ENCODE results near the gene ARHGEF12.
A peak's percentile ranks its signal among the peaks of the same experiment; 100 is the strongest.

ARHGEF12 gene

DNA sequence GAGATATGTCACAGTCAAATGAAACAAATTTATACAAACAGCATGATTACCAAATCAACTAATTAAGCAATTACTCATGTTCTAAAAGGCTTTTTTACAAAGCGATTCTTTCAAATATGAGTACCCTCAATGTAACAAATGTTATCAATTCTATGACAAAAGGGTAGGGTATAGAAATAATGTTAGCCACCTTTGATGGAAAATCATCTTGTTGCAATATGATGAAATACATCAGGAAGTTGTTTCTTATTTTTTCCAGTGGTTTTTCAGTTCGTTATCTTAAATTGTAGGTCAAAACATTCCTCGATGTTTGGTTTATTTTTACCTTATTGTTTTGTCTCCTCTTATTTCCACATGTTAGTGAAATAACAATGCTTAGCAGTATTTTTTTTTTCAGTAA lies 6.5 kb downstream of the ARHGEF12 start:
- Histone ChIP-seq H3K9me2 (replicated peaks; ENCODE audit: insufficient read depth, low read length) (no peaks in the 10 kb centered on the region), H3K4me3 (ENCODE audit: insufficient read depth, low read length, poor library complexity, severe bottlenecking) (no peak overlapping the region), H3K27ac (ENCODE audit: low read depth, low read length) (no peak overlapping the region), H3K79me2 (ENCODE audit: insufficient read depth, low read length) (no peaks in the 10 kb centered on the region), H2AFZ (ENCODE audit: low read depth, low read length, severe bottlenecking) (no peak overlapping the region), H3F3A (ENCODE audit: insufficient read depth) (peaks cover 4% of the 10 kb centered on the region; the same call in 1 of the 2 replicates), H3K36me3 (ENCODE audit: low read length) (no peaks in the 10 kb centered on the region), H3K9ac (ENCODE audit: low read length) (no peak overlapping the region), H4K20me1 (ENCODE audit: low read depth, low read length) (peaks cover 62% of the 10 kb centered on the region), H3K4me2 (ENCODE audit: low read depth, low read length, poor library complexity, severe bottlenecking) (no peak overlapping the region), H3K9me3 (ENCODE audit: insufficient read depth, low read length) (no peaks in the 10 kb centered on the region), H3K27me3 (ENCODE audit: low read length) (no peaks in the 10 kb centered on the region)
- TF ChIP-seq, protein P1, sequence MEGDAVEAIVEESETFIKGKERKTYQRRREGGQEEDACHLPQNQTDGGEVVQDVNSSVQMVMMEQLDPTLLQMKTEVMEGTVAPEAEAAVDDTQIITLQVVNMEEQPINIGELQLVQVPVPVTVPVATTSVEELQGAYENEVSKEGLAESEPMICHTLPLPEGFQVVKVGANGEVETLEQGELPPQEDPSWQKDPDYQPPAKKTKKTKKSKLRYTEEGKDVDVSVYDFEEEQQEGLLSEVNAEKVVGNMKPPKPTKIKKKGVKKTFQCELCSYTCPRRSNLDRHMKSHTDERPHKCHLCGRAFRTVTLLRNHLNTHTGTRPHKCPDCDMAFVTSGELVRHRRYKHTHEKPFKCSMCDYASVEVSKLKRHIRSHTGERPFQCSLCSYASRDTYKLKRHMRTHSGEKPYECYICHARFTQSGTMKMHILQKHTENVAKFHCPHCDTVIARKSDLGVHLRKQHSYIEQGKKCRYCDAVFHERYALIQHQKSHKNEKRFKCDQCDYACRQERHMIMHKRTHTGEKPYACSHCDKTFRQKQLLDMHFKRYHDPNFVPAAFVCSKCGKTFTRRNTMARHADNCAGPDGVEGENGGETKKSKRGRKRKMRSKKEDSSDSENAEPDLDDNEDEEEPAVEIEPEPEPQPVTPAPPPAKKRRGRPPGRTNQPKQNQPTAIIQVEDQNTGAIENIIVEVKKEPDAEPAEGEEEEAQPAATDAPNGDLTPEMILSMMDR (IDR thresholded peaks at IDR 0.05; ENCODE audit: insufficient read depth, low read length, poor library complexity, severe bottlenecking), result no peak
- no peak for TF ChIP-seq EZH2phosphoT487 (conservative IDR thresholded peaks at IDR 0.05; ENCODE audit: low read length)

DNA sequence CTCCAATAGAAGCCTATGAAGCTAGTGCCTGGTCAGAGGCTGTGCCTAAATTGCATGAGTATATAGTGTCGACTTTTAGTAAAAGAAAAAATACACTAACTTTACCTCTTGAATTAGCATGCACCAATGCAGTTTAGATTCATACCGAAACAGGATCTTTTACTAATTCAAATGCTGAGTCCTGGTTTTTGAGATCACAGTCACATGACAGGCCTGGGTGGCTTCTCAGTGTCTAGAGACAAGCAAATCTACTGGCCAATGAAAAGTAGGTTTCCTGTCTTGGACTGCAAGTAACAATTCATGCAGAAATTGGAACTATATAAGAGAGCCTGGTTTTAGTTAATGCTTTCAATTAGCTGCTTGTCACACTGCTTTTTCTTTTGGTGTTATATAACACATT lies 7.2 kb downstream of the ARHGEF12 start:
- Histone ChIP-seq H3K9me3 (ENCODE audit: insufficient read depth, low read length) (no peaks in the 10 kb centered on the region), H2AFZ (ENCODE audit: low read depth, low read length, severe bottlenecking) (no peak overlapping the region), H3K9ac (ENCODE audit: low read length) (no peak overlapping the region), H4K20me1 (ENCODE audit: low read depth, low read length) (peaks cover 59% of the 10 kb centered on the region), H3K27ac (ENCODE audit: low read depth, low read length) (no peak overlapping the region), H3K4me3 (ENCODE audit: insufficient read depth, low read length, poor library complexity, severe bottlenecking) (no peak overlapping the region), H3F3A (ENCODE audit: insufficient read depth) (0 out of 2 replicates have a peak, but pooled peaks cover 4% of the 10 kb centered on the region), H3K27me3 (ENCODE audit: low read length) (no peaks in the 10 kb centered on the region), H3K4me2 (ENCODE audit: low read depth, low read length, poor library complexity, severe bottlenecking) (no peak overlapping the region), H3K36me3 (ENCODE audit: low read length) (no peaks in the 10 kb centered on the region), H3K9me2 (replicated peaks; ENCODE audit: insufficient read depth, low read length) (no peaks in the 10 kb centered on the region), H3K79me2 (ENCODE audit: insufficient read depth, low read length) (no peaks in the 10 kb centered on the region)
- no peak for TF ChIP-seq EZH2phosphoT487 (conservative IDR thresholded peaks at IDR 0.05; ENCODE audit: low read length)
- TF ChIP-seq, protein P1 (IDR thresholded peaks at IDR 0.05; ENCODE audit: insufficient read depth, low read length, poor library complexity, severe bottlenecking), result no peak

DNA sequence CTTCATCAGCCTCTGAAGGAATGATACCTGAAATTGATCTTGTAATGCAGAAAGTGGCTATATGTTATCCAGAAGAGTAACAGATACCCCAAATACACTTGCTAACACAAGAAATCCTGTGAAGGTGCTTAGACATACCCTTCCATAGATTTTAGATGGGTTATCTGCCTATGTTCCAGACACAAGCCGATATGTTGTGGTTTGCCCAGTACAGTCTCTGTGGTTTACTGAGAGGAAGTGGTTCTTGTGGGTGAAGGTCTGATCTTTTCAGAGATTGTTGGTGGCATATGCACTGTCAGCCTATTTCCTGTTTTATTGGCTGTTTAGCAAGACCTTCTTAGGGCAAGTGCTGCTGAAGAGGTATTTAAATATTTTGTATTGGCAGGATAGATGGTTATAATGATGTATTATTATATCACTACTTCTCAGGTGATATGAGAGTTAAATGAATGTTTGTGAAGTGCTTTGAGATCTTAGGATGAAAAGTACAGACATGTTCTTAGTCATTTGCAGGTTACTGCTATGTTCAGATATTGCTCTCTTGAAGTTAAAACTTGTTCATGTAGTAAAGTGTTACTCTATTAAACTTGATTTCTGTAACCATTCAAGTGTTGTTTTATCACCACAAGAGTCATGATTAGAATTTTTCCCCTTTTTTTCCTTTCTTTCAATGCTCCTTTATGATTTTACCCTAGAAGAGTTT lies 8.2 kb downstream of the ARHGEF12 start:
- 0 out of 2 replicates have a peak, but pooled peaks cover 2% of the 10 kb centered on the region for H3F3A ChIP-seq (ENCODE audit: insufficient read depth)
- H3K9me2 ChIP-seq (replicated peaks; ENCODE audit: insufficient read depth, low read length), result no peaks in the 10 kb centered on the region
- peak overlapping the region; percentile 44 for H3K4me2 ChIP-seq (ENCODE audit: low read depth, low read length, poor library complexity, severe bottlenecking)
- peaks cover 52% of the 10 kb centered on the region for H4K20me1 ChIP-seq (ENCODE audit: low read depth, low read length)
- no peaks in the 10 kb centered on the region for H3K9me3 ChIP-seq (ENCODE audit: insufficient read depth, low read length)
- H3K36me3 ChIP-seq (ENCODE audit: low read length), result no peaks in the 10 kb centered on the region
- no peak overlapping the region for H3K27ac ChIP-seq (ENCODE audit: low read depth, low read length)
- no peaks in the 10 kb centered on the region for H3K27me3 ChIP-seq (ENCODE audit: low read length)
- no peak overlapping the region for H3K9ac ChIP-seq (ENCODE audit: low read length)
- no peaks in the 10 kb centered on the region for H3K79me2 ChIP-seq (ENCODE audit: insufficient read depth, low read length)
- H2AFZ ChIP-seq (ENCODE audit: low read depth, low read length, severe bottlenecking), result no peak overlapping the region
- H3K4me3 ChIP-seq (ENCODE audit: insufficient read depth, low read length, poor library complexity, severe bottlenecking), result no peak overlapping the region
- no peak for TF ChIP-seq EZH2phosphoT487 (conservative IDR thresholded peaks at IDR 0.05; ENCODE audit: low read length)
- TF ChIP-seq, protein P1 (IDR thresholded peaks at IDR 0.05; ENCODE audit: insufficient read depth, low read length, poor library complexity, severe bottlenecking), result no peak
